ENCODE data around the gene DCPS.
"Not testable (repeated sequence)": the region's sequence is repeated elsewhere in the genome, so short reads cannot be mapped to it uniquely, and the experiment has no call there.

Gene DCPS

GRCh38 chr11:126344141-126345080 is 40.6 kb downstream of the DCPS start:
- DNase-seq, result no peak

DNA sequence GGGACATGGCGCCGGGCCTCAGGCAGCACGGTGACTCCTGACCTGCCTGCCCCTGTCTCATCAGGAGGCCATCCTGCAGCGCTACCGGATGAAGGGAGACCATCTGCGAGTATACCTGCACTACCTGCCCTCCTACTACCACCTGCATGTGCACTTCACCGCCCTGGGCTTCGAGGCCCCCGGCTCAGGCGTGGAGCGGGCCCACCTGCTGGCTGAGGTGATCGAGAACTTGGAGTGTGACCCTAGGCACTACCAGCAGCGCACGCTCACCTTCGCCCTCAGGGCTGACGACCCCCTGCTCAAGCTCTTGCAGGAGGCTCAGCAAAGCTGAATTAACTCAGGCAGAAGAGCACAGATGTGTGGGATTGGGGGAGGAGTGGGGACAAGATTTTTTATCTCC is 41.4 kb downstream of the DCPS start:
- DNase-seq, result no peak

GRCh38 chr11:126345759-126346585 is 42.1 kb downstream of the DCPS start:
- DNase-seq, result no peak

DNA sequence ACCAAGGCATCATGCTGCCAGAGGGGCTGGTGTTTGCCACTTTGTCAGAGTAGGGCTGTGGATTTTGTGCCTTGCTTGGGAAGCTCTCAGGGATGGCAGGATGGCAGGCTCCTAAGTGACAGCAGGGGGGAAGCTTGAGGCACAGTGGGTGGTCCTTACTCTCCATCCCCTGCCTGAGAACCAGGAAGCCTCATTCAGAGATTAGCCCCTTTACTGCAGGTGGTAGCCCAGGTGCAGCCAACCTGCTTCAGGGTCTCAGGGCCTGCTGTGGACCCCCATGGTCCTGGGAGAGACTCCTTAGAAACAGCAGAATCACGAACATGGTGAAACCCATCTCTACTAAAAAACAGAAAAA is 42.7 kb downstream of the DCPS start:
- DNase-seq, result no peak

- not testable (repeated sequence) for DNase-seq
Observed at GRCh38 chr11:126346946-126347345, 43.1 kb downstream of the DCPS start.

GRCh38 chr11:126347751-126348668 is 44.1 kb downstream of the DCPS start:
- DNase-seq, result no peak

- no peak for DNase-seq
Observed at GRCh38 chr11:126348806-126349582, 45.1 kb downstream of the DCPS start.

- no peak for DNase-seq
Observed at GRCh38 chr11:126350836-126351235, 47.0 kb downstream of the DCPS start.

DNA sequence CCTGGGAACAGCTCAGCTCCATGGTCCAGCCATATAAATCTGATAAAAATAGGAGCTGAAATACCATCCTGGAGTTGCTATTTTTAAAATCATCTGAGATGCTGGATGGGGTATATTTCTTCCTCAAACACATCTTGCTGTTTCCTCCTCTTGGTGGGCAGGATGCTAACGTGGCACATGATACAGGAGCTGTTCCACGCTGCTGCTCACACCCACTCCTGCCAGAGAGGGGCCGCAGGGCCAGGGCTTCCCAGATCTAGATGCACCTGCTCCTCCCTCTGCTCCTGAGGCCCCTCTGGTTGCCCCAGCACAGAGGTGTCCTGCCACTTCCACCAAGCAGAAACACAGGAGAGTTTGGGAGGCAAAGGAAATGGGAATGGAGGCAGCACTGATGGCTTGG is 48.3 kb downstream of the DCPS start:
- no peak for DNase-seq

DNA sequence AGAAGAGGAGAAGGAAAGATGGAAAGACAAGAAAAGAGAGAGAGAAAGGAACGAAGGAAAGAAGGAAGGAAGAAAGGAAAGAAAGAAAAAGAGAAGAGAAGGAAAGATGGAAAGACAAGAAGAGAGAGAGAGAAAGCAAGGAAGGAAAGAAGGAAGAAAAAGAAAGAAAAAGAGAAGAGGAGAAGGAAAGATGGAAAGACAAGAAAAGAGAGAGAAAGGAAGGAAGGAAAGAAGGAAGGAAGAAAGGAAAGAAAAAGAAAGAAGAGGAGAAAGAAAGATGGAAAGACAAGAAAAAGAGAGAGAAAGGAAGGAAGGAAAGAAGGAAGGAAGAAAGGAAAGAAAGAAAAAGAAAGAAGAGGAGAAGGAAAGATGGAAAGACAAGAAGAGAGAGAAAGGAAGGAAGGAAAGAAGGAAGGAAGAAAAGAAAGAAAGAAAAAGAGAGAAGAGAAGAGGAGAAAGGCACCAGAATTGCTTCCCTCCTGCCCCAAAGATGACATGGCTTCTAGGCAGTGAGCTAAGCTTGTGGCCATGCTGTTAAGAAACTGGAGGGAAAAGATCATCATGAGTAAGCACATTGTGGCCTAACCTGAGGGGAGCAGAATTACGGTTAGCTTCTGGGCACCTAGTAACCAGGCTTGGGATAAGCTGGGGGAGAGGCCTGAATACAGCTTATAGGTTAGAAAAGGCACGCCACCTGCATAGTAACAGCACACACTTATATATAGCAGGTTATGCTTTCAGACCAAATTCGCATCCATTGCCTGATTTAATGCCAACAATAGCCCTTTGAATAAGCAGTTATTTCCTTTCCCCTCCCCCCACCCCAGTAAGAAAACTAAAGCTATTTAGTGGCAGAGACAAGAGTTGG is 49.3 kb downstream of the DCPS start:
- no peak for DNase-seq

GRCh38 chr11:126354631-126355323 is 50.9 kb downstream of the DCPS start:
- DNase-seq, result no peak

DNA sequence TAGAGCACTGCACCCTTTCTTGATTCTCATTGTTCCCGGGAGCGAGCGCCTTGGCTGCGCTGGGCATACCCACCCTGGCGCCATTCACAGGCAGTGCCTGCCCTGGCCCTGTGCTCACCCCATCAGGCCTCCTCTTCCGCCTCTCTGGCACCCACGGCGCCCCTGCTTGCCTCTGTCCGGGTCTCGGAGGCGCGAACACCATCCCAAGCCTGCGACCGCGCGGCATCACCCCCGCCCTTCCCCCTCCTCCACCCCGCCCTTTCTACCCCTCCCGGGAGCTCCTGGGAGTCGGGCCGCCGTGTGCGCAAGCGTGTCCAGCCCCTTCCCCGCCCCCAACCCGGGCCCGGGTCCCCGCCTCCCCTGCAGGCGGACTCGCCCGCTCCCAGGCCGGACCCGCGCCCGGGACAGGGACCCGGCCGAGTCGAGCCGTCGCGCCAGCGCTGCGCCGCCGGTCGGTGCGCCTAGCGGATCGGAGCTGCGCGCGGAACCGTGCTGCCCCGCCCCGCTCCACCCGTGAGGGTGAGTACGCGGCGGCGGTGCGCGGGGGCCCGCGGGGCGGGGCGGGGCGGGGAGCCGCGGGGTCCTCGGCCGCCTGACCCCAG is 51.6 kb downstream of the DCPS start, which contains the start of gene ST3GAL4:
TSS of gene ST3GAL4 (plus strand) at position 363 of the 602 bp plus-strand sequence. CDS start 50,470 bp downstream, outside the sequence.
- DNase-seq, result peak in 56 of 58 donors; percentile 34 to 89 (median 79)

- DNase-seq, result peak in 49 of 58 donors; percentile 34 to 89 (median 66)
Observed at GRCh38 chr11:126355926-126356897, 52.4 kb downstream of the DCPS start.

- peak in 1 of 58 donors; percentile 32 for DNase-seq
Observed at GRCh38 chr11:126357055-126357962, 53.4 kb downstream of the DCPS start.

GRCh38 chr11:126357969-126358762 is 54.3 kb downstream of the DCPS start:
- DNase-seq, result peak in 2 of 58 donors; percentile 17 to 24

Data from anterior cingulate cortex (tissue), 58 donors.